Ovary (tissue), 3 donors: Measurements from ENCODE around the gene ZNF546.

Source experiments
- CTCF ChIP-seq, 3 donors: fragments of 450-650 bp in 2 of 3; fragments of 200-600 bp in 1 of 3; IDR thresholded peaks; one replicate each; pipeline versions ENCODE4 v1.5.1 to v1.8.0; 2016 to 2022; ENCODE audit warnings: antibody characterized with exemption in 3 of 3, mild to moderate bottlenecking in 1 of 3
- POLR2A ChIP-seq: fragments of 450-650 bp; IDR thresholded peaks from one replicate; pipeline ENCODE4 v1.6.1; 2017; ENCODE audit warnings: antibody characterized with exemption, mild to moderate bottlenecking, moderate library complexity
- donor health status: DM: no; HTN: no; CAD: no.

- TF ChIP-seq CTCF (IDR thresholded peaks at IDR 0.05) (peak in 1 of 3 donors; percentile 14), POLR2A (peak; percentile 87)
Measured at GRCh38 chr19:39996811-39997637, at the start of gene ZNF546.
